ENCODE results near the gene GJE1.
A peak's percentile ranks its signal among the peaks of the same experiment; 100 is the strongest.
"Not testable (repeated sequence)": the region's sequence is repeated elsewhere in the genome, so short reads cannot be mapped to it uniquely, and the experiment has no call there.

The GJE1 gene, protein sequence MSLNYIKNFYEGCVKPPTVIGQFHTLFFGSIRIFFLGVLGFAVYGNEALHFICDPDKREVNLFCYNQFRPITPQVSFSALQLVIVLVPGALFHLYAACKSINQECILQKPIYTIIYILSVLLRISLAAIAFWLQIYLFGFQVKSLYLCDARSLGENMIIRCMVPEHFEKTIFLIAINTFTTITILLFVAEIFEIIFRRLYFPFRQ

GRCh38 chr6:142132625-142133024 lies at the start of gene GJE1:
TSS of gene GJE1 (plus strand) at chr6:142132925. CDS start at chr6:142133159, 234 bp downstream.
- H3K27ac ChIP-seq, result no peak within 1 kb of the TSS
- TF ChIP-seq CTCF (conservative IDR thresholded peaks at IDR 0.05), result no peak

GRCh38 chr6:142087950-142088857 lies 44.5 kb upstream of the GJE1 start:
- TF ChIP-seq CTCF (conservative IDR thresholded peaks at IDR 0.05), result no peak

GRCh38 chr6:142088858-142089216 lies 43.9 kb upstream of the GJE1 start:
- H3K27ac ChIP-seq, result no peak overlapping the region
- no peak for TF ChIP-seq CTCF (conservative IDR thresholded peaks at IDR 0.05)

More at GRCh38 chr6:142087950-142088857, 44.5 kb upstream of the GJE1 start:
- no peak overlapping the region for H3K27ac ChIP-seq

DNA sequence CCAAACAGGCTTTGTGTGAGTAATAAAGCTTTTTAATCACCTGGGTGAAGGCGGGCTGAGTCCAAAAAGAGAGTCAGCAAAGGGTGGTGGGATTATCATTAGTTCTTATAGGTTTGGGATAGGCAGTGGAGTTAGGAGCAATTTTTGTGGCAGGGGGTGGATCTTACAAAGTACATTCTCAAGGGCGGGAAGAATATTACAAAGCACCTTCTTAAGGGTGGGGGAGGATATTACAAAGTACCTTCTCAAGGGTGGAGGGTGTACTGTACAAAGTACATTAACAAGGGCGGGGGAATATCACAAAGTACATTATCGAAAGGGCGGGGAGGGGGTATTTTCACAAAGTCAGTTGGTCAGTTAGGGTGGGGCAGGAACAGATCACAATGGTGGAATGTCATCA lies 27.9 kb upstream of the GJE1 start:
- not testable (repeated sequence) for H3K27ac ChIP-seq

GRCh38 chr6:142110820-142111219 lies 21.9 kb upstream of the GJE1 start:
- H3K27ac ChIP-seq, result not testable (repeated sequence)

GRCh38 chr6:142112451-142113061 lies 20.2 kb upstream of the GJE1 start:
- no peak overlapping the region for H3K27ac ChIP-seq
- TF ChIP-seq CTCF (conservative IDR thresholded peaks at IDR 0.05), result peak; percentile 84

DNA sequence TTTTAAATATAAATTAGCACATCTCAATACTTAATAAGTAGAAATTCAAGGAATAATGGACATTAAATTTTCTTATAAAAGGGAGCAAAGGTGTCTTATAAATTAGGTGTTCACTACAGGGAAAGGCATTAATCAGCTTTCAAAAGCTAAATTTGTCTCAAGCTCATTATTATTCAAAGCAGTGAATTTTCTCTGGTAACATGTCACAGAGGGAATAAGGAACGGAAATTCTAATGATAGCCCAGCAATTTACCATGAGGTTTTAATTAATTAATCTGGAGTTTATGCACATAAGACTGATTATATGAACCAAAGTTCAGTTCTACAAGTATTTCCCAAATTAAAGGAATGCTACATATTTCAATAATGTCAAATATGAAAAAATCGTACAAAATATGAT lies 15.4 kb upstream of the GJE1 start:
- TF ChIP-seq CTCF (conservative IDR thresholded peaks at IDR 0.05), result no peak
- no peak overlapping the region for H3K27ac ChIP-seq

GRCh38 chr6:142118328-142118727 lies 14.4 kb upstream of the GJE1 start:
- no peak for TF ChIP-seq CTCF (conservative IDR thresholded peaks at IDR 0.05)
- no peak overlapping the region for H3K27ac ChIP-seq
